GM13977 (cell line): Measurements from ENCODE around the gene KLHL17.

Source experiments
- DNase-seq: peaks from one replicate; pipeline ENCODE4 v3.0.0; 2012; ENCODE audit warnings: low spot score
- in situ Hi-C: fragments of 300-500 bp; cut with MboI; formaldehyde crosslinking; loops from one replicate; pipeline ENCODE4 v1.12.0; 2022; ENCODE audit warnings: low sequenced_read_pairs, low pct_unique_long_range_greater_than_20kb, mixed read lengths, inconsistent platforms; ENCODE audit not compliant: unreplicated experiment
- TF ChIP-seq, protein P1 (sequence below): IDR thresholded peaks from 2 replicates; pipeline ENCODE4 v1.5.1; 2012; ENCODE audit warnings: mild to moderate bottlenecking, control low read depth; ENCODE audit not compliant: insufficient read depth; ENCODE audit errors: extremely low read depth, missing control alignments

KLHL17 gene

DNA sequence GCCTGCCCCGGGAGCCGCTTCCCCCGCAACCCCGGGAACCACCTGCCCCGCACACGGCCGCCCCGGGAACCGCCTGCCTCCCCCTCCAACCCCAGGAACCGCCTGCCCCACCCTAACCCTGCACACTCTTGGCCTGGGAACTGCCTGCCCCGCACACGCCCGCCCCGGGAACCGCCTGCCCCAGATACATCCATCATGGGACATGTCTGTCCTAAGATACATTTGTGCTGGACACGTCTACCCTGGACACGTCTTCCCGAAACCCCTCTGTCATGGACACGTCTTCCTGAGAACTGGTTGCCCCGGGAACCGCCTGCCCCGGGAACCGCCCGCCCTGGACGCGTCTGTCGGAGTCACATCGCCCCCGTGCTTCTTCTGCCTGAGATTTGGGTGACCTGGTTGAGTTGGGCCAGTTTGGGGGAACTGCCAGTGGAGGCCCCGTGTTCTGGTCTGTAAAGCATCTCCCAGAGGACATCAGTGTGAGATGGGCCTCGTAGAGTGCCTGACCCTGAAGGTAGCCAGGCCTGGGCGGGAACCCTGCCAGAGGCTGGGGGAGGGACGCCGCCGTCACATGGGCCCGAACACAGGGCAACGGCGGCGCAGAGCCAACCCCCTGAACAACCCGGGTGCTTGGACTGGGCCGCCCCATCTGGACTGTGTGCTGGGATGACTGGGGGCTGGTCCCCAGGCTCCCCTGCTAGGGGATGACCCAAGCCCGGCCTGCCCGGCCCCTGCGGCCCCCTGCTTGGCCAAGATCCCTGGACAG, 17.9 kb downstream of the KLHL17 start:
- in situ Hi-C loops: loop anchor here (10.0 kb wide), 1 partner anchor 83 kb away; no protein-coding TSS in a partner anchor

DNA sequence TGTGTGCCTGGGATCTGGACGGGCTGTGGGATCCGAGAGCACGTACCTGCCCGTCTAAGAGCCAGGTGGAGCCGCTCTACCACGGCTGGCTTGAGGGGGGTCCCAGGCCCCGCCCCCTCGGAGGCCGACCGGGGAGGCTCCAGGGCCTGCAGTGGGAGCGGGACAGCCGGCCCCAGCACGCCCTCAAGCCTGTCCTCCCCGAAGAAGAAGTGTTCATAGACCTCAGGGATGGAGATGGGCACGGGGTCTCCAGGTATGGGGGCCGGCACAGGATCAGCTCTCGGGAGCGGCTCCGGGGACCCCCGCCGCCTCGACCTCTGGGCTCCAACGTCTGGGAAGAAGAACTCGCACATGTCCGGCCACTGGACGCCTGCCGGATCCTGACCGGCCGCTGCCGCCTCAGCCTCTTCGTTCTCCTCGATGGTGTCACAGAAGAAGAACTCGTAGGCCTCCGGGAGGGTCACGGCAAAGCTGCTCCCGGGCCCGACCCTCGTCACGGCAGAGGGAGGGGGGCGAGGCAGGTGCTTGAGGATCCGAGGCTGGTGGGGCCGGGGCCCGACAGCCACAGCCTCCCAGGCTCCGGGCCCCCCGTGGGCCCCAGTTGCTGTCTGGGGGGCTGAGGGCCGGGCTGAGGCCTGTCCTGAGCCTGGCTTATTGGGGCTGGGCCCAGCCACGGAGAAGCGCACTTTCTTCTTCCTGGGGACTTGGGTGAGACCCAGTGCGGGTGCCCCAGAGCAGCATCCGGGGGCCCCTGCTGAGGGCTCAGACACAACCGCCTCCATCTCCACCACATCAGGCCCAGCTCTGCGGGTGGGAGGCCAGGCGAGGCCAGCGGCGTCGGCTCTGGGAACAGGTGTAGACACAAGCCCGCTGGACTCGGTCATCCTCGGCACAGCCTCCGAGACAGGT, 18.7 kb downstream of the KLHL17 start:
- TF ChIP-seq, protein P1, sequence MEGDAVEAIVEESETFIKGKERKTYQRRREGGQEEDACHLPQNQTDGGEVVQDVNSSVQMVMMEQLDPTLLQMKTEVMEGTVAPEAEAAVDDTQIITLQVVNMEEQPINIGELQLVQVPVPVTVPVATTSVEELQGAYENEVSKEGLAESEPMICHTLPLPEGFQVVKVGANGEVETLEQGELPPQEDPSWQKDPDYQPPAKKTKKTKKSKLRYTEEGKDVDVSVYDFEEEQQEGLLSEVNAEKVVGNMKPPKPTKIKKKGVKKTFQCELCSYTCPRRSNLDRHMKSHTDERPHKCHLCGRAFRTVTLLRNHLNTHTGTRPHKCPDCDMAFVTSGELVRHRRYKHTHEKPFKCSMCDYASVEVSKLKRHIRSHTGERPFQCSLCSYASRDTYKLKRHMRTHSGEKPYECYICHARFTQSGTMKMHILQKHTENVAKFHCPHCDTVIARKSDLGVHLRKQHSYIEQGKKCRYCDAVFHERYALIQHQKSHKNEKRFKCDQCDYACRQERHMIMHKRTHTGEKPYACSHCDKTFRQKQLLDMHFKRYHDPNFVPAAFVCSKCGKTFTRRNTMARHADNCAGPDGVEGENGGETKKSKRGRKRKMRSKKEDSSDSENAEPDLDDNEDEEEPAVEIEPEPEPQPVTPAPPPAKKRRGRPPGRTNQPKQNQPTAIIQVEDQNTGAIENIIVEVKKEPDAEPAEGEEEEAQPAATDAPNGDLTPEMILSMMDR: no peak
- in situ Hi-C loops: loop anchor here (10.0 kb wide), 1 partner anchor 84 kb away; no protein-coding TSS in a partner anchor
- DNase-seq: no peak

More for the DNA sequence above, 17.9 kb downstream of the KLHL17 start:
- DNase-seq: no peak
- TF ChIP-seq, protein P1: no peak

DNA sequence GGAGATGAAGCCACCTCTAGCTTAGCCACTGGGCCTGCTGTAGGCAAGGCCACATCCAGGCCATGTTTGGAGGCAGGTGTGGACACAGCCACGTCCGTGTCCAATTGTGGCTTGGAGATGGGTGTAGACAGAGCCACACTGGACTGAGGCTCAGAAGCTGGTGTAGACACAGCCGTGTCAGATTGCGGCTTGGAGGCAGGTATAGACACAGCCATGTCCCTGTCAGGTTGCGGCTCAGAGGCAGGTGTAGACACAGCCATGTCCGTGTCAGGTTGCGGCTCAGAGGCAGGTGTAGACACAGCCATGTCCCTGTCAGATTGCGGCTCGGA, 19.3 kb downstream of the KLHL17 start:
- TF ChIP-seq, protein P1: no peak
- DNase-seq: no peak
- in situ Hi-C loops: loop anchor here (10.0 kb wide), 1 partner anchor 85 kb away; no protein-coding TSS in a partner anchor

DNA sequence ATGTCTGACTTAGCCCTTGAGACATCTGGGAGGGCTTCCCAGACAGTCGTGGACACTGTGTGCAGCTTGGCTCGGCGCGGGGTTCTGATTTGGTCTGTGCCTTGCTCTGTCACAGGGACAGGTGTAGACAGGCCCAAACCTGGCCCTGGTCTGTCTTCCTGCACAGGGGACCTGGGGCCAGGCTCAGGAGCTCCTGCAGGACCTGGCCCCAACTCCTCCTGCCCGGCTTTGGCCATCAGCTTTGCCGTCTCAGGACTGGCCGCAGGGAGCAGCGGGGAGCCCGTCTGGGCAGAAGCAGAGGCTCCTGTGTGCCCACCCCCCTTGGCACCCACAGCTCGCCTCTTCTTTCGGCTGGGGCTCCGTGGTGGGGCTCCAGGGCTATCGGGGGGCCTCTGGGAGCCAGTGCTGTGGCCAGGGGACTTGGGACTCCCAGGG, 19.8 kb downstream of the KLHL17 start:
- in situ Hi-C loops: no loop called here
- no peak for DNase-seq
- TF ChIP-seq, protein P1: no peak

DNA sequence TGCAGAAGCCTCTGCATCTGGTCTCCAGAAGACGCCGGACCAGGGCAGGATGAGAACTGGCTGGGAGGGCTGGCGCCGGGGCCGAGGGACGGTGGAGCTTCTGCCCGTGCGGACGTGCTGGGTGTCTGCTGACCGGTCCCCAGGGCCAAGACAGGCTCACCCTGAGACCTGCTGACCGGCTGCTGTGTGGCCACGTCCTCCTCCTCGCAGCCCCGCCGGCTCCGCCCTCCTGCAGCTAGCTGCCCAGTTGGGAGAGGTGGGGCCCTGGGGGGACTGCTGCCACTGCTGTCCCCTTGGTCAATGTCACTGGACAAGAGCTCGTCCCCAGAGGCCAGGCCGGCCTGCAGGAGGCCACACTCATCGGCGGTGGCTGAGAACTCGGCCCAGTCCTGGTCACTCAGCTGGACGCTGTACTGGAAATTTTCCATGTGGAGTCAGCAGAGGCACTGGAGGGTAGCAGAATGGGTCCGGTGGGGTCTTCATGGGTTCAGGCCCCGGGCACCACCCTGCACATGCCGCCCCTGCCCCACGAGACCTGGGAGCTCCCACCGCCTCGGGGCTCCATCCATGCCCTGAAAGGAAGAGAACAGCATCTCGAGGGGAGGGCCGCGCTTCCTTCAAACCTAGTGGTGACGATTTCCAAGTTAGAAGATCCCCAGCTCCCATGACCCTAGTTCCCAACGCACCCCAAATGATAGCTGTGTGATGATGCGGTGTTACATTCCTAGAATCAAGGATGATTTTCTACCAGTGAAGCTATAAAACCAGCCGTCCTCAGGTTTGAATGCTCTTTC, 20.4 kb downstream of the KLHL17 start:
- DNase-seq: no peak
- TF ChIP-seq, protein P1: no peak
- in situ Hi-C loops: no loop called here

DNA sequence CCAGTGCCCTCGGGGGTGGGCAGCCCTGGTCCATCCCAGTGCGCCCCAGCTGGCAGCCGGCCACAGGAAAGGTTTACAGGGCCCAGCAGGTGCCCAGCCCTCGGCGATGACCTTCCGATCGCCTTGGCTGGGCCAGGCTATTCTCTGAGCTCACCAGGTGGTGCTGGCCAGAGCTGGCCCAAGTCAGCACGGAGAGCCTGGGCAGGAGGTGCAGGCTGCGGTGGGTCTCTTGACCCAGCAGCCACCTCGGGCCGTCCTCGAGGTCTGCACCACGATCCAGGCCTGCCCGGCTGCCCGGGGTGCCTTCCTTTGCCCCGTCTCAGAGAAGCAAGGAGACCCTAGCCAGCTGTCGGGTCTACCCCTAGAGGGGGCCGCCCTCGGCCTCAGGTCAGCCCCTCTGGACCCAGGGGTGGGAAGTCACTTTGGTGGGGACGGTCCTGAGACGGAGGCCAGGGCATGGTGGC, 21.1 kb downstream of the KLHL17 start:
- TF ChIP-seq, protein P1: no peak
- no peak for DNase-seq
- in situ Hi-C loops: no loop called here
